Activated naive CD4-positive, alpha-beta T cell treated with anti-CD3 and anti-CD28 coated beads, Interleukin-2, amount 50 U/mL, for 72 hours (primary cell): ENCODE data around the gene CDK8. TPM values are rescaled to one million over a fixed set of nuclear protein-coding genes. Genes with fewer than 3 reads are reported as not detected.

ENCODE experiments used
- ATAC-seq, 2 donors: fragments of 150-1000 bp; cut with Tn5 transposase; 2 replicates each; pipeline ENCODE4 v1.10.0; 2021; ENCODE audit warnings: mild to moderate bottlenecking in 2 of 2, moderate library complexity in 2 of 2
- DNase-seq, 2 donors: peaks; one replicate each; pipeline ENCODE4 v3.0.0; 2021 to 2022; ENCODE audit warnings: low spot score in 2 of 2
- H3K27ac Mint-ChIP-seq, 2 donors: one replicate each; pipeline ENCODE4 v1.8.0; 2022; ENCODE audit warnings: mild to moderate bottlenecking in 2 of 2, mixed read lengths in 2 of 2
- H3K36me3 Mint-ChIP-seq, 2 donors: one replicate each; pipeline ENCODE4 v1.8.0; 2022; ENCODE audit warnings: mixed read lengths in 2 of 2
- H3K9me3 Mint-ChIP-seq, 2 donors: one replicate each; pipeline ENCODE4 v1.8.0; 2022; ENCODE audit warnings: mixed read lengths in 2 of 2
- total RNA-seq, 2 donors: library from RNA; stranded (reverse); gene quantifications; one replicate each; pipeline ENCODE4 v1.2.3, GENCODE V29; 2022

Gene CDK8
- total RNA-seq, 2 donors from 2014 or later, result 16.5 to 16.9 TPM

DNA sequence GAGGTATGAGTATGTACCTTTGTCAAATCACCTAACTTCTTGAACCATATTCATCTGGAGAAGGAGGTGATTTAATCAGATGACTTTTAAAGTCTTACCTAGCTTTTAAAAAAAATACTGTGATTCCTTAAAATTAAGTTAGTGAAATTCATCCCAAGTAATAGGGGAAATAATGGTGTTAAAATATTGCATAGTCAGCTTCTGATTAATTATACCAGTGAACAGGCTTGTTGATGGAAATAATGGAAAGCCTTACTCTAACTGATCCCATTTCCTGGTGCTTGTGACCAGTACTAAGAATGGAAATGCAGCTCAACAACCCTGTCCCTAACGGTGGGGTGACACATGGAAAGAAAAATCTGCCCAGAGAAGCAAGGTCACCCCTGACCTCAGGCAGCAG lies 130.7 kb downstream of the CDK8 start:
- H3K27ac Mint-ChIP-seq, result no peak overlapping the region
- peaks cover 0 to 13% of the 10 kb centered on the region in 2 donors for H3K36me3 Mint-ChIP-seq
- ATAC-seq, result no peak
- no peak for DNase-seq
- no peaks in the 10 kb centered on the region for H3K9me3 Mint-ChIP-seq

DNA sequence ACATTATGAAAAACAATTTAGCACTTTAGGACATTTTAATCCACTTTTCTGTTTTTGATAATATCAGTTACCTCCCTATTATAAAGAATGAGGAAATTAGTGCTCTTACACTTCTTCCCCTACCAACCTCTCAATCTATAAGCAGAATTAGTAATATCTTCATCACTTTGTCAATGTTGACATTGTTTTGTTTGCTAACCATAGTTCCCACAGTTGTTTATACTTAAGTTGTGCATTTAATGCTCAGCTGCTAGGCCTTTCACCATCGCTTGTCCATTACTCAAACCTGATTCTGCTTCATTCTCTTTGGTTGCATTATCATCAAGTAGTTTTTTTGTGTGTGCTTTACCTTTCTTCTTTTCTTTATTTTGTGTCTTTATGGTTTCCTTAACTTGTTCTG lies 132.1 kb downstream of the CDK8 start:
- no peak overlapping the region for H3K27ac Mint-ChIP-seq
- H3K9me3 Mint-ChIP-seq, result no peaks in the 10 kb centered on the region
- peaks cover 0 to 13% of the 10 kb centered on the region in 2 donors for H3K36me3 Mint-ChIP-seq
- DNase-seq (no peak), ATAC-seq (no peak)

DNA sequence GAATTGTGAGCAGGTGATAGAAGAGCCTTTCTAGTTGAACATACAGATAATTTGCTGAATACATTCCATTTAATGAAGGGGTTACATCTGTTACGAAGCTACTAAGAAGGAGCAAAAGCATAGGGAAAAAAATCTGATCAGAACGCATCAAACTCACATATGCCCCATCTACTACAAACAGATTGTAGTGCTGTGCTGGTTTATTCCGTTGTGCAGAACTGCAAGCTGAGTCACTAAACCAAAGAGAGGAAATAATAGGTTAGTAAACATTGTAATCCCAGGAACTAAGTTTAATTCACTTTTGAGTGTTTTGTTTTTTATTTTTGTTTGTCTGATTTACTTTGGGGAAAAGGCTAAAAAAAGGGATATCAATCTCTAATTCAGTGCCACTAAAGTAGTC lies 136.3 kb downstream of the CDK8 start:
- ATAC-seq, result no peak
- Mint-ChIP-seq H3K9me3 (no peaks in the 10 kb centered on the region), H3K27ac (peak overlapping the region in 1 of 2 donors; percentile 42)

DNA sequence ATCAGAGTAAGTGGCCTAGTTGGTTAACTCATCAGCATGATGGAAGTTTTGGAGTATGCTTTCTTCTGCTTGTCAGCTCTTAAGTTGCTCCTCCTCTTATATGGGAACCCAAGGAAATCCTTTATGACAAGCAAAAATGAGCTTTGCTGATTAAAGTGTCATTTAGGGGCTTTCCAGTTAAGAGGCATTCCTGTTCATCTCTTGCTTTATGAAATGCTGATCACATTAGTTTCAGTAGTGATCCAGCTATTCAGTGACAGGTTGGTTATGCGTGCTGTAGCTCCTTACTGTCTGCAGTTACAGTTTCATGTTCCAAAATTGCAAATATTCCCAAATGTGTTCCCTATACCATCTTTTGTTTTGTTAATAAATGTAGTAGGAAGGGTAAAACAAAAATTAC lies 146.6 kb downstream of the CDK8 start:
- Mint-ChIP-seq H3K9me3 (no peaks in the 10 kb centered on the region), H3K36me3 (no peaks in the 10 kb centered on the region), H3K27ac (no peak overlapping the region)
- DNase-seq (no peak), ATAC-seq (no peak)

More for the DNA sequence above, 136.3 kb downstream of the CDK8 start:
- DNase-seq, result no peak
- peaks cover 0 to 18% of the 10 kb centered on the region in 2 donors for H3K36me3 Mint-ChIP-seq

DNA sequence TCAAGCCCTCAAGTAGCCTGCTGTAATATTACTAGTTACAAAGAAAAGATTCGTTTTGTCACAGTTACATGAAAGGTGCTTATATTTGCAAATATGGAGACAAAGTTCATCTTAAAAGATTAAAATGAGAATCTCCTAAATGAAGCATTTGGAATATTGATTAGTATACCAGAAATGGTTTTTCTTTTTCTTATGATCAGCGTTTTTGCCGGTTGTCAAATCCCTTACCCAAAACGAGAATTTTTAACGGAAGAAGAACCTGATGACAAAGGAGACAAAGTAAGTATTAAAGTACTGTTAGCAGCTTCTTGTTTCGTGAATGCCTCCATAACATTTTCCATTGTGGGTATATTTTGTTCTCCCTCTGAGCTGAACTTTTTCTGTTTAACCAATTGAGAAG lies 147.1 kb downstream of the CDK8 start:
- Mint-ChIP-seq H3K9me3 (no peaks in the 10 kb centered on the region), H3K36me3 (no peaks in the 10 kb centered on the region), H3K27ac (no peak overlapping the region)
- DNase-seq, result no peak
- ATAC-seq, result no peak

DNA sequence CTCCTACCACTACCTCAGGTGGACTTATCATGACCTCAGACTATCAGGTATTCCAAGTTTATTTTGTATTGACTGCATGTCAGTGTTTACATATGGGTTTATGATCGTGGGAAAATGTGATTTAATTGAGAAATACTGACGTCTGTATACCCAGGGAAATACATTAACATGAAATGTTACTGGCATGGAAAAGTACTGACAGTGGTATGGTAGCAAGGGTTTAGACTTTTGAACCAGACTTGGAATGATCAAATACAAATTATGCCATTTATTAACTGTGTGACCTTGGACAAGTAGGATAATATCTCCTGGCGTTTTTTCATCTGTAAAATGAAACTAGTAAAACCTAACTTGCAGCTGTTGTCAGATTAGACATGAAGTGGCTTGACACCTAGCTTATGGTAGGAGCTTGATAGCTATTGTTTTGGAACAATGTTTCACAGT lies 147.7 kb downstream of the CDK8 start:
- H3K27ac Mint-ChIP-seq, result no peak overlapping the region
- DNase-seq, result no peak
- no peak for ATAC-seq
- no peaks in the 10 kb centered on the region for H3K36me3 Mint-ChIP-seq
- H3K9me3 Mint-ChIP-seq, result no peaks in the 10 kb centered on the region

DNA sequence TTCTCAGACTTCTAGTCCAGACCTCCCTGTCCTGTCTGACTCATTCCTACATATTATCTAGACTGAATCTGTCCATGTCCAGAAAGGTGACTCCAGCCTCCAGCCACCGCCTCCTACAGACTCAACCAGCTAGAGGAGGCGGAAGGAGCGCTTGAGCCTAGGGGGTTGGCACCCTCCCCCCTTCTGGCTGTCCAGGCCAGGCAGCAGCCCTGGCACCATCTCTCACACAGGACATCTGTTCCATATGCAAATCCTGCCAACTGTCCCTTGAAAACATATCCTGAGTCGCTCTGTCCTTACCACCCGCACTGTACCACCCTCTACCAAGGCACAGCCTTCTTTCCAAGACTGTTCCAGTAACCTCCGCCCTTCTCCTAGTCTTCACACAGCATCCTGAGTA lies 152.9 kb downstream of the CDK8 start:
- ATAC-seq, result no peak
- H3K9me3 Mint-ChIP-seq, result no peaks in the 10 kb centered on the region
- H3K36me3 Mint-ChIP-seq, result no peaks in the 10 kb centered on the region
- no peak for DNase-seq
- peak overlapping the region in 1 of 2 donors; percentile 80 for H3K27ac Mint-ChIP-seq

DNA sequence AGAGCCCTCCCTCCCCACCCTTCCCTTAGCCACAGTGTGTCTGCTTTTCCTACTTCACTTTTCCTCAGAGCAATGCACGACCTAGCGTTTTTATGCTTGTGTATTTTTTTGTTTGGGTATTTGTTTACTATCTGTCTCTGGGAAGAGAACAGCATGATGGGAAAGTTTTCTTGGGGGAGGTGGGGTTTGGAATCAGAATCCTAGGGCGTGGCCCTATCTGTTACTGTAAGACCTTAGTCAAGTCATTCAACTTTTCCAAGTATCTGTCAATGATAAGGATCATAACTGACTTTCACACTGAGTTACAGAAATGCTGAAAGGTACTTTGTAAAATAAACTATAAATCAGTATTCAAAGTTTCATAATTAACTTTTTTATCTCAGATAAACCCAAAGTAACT lies 157.3 kb downstream of the CDK8 start:
- Mint-ChIP-seq H3K36me3 (peaks cover 0 to 6% of the 10 kb centered on the region in 2 donors), H3K27ac (no peak overlapping the region), H3K9me3 (peaks cover 0 to 13% of the 10 kb centered on the region in 2 donors)
- ATAC-seq (no peak), DNase-seq (no peak)

DNA sequence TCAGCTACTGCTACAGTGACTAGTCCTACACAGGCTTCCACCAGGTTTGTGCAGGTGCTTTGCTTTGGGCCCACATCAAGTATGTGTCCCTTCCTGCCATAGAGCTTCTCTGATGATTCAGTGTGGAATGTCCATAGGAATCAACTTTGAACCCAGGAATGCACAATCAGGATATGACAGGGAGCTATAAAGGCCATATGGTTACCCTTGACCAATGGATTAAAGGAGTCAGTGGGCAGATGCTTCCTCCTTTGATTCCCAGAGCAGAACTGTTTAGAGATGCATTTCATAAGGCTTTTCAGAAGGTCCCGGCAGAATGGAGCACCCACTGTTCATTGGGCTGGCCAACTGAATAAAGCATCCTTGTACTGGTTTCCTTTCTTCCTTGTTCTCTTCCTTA lies 158.3 kb downstream of the CDK8 start:
- peaks cover 0 to 6% of the 10 kb centered on the region in 2 donors for H3K36me3 Mint-ChIP-seq
- DNase-seq (no peak), ATAC-seq (no peak)
- no peak overlapping the region for H3K27ac Mint-ChIP-seq
- peaks cover 0 to 13% of the 10 kb centered on the region in 2 donors for H3K9me3 Mint-ChIP-seq

DNA sequence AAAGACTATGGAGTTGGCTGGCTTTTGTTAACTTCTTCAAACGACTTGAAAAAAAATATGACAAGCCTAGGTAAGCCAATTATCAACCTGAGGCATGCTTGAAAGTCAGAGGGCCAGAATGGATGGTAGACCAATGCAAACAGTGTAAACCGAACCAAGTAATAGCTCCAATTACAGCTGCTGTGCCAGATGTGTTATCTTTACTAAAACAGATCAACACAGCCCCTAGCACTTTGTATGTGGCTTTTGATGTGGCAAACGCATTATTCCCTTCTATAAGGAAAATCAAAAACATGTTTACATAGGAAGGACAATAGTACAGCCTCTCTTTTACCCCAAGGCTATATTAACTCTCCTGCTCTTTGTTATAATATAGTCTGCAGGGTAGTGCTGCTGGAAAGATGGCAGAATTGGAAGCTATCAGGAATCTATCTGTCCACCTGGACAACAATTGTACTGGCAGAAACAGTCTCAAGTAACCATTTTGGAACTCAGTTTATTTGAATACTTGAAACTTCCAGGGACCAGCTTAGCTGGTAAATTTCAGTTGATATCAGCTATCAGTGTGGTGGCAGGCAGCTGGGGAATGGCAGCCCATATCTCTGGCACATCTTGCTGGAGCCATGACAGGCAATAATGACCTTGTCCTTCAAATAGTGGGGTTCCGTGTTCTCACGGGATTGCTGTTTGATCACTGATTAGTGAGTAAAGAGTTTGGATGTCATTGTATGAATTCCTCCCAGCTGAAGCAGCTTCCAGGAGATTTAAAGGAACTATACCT lies 159.2 kb downstream of the CDK8 start:
- no peak for DNase-seq

DNA sequence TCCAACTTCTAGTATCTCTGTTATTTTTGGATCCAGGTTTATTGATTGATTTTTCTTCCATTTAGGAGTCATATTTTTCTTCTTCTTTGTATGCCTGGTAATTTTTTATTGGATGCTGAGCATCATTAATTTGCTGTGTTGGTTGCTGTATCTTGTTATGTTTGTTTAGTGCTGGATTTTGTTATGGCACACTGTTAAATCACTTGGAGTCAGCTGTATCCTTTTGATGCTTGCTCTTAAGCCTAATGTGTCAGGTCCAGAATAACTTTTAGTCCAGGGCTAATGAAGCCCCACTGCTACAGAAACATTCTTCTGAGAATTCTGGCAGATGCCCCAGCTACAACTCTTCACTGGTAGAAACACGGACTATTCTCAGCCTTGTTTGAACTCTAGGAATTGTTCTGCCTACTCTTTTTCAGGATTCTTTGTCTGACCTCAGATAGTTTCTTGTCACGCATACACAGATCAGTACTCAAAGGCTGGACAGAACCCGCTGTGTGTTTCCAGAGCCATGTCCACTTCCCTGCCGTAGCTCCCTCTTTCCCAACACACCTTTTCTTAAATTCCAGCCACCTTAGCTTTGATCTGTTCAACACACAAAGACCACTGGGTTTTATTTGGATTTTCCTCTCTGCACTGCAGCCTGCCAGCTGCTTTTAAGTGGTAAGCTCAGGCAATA lies 166.5 kb downstream of the CDK8 start:
- H3K9me3 Mint-ChIP-seq, result no peaks in the 10 kb centered on the region
- H3K27ac Mint-ChIP-seq, result no peak overlapping the region
- ATAC-seq, result no peak
- no peaks in the 10 kb centered on the region for H3K36me3 Mint-ChIP-seq
- no peak for DNase-seq

More for the DNA sequence above, 159.2 kb downstream of the CDK8 start:
- Mint-ChIP-seq H3K36me3 (peaks cover 0 to 6% of the 10 kb centered on the region in 2 donors), H3K9me3 (peaks cover 0 to 13% of the 10 kb centered on the region in 2 donors), H3K27ac (no peak overlapping the region)
- ATAC-seq, result no peak

DNA sequence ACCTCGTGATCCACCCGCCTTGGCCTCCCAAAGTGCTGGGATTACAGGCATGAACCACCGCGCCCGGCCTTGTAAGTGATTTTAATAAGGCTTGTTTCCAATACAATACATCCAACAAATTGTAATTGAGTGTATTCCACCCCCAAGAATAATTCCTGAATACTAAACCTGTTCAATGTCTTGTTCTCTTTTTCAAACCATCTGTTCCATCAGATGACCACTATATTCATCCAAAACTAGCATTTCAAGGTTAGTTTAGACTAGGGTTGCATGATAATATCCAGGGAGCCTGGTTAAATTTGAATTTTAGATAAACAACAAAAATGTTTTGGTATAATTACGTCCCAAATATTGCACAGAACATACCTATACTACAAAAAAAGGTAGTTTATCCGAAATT lies 168.1 kb downstream of the CDK8 start:
- no peaks in the 10 kb centered on the region for H3K9me3 Mint-ChIP-seq
- ATAC-seq (no peak), DNase-seq (no peak)
- H3K36me3 Mint-ChIP-seq, result no peaks in the 10 kb centered on the region
- no peak overlapping the region for H3K27ac Mint-ChIP-seq

DNA sequence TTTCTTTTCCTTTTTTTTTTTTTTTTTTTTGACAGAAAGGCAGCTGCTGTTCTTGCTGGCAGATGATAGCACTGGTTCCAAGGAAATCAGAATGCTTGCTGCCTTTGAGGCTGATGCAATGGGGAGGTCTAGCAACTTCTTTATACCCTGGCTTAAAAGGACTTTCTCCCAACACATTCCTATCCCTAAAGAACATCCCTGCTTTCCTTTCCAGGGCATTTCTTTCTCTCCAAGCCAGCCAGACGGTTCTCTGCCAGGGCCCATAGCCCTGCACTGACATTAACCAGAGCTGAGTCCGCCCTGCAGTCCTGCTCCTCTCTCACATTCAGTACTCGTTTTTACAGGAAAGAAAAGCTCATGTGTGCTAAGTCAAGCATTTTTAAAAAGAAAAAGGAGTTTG lies 169.7 kb downstream of the CDK8 start:
- Mint-ChIP-seq H3K27ac (no peak overlapping the region), H3K36me3 (no peaks in the 10 kb centered on the region), H3K9me3 (no peaks in the 10 kb centered on the region)
- no peak for DNase-seq
- no peak for ATAC-seq

DNA sequence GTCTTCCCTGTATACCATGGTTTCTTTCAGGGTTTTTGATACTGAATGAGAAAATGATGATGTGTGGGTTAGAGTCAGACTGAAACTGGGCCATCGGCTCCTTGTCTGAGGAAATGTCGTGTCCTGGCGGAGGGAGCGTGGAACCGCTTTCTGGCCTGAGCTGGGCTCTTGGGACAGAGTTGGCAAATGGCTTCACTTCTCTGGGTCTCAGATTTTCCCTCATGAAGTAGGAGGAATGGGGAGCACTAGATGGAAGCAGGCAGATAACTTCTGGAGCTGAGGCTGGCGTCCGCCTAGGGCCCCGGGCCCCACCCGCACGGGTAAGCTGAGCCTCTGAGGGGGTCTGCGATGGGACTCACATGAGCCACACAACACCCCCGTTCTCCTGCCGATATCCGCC lies 170.3 kb downstream of the CDK8 start:
- Mint-ChIP-seq H3K36me3 (no peaks in the 10 kb centered on the region), H3K9me3 (no peaks in the 10 kb centered on the region), H3K27ac (no peak overlapping the region)
- ATAC-seq (no peak), DNase-seq (no peak)

DNA sequence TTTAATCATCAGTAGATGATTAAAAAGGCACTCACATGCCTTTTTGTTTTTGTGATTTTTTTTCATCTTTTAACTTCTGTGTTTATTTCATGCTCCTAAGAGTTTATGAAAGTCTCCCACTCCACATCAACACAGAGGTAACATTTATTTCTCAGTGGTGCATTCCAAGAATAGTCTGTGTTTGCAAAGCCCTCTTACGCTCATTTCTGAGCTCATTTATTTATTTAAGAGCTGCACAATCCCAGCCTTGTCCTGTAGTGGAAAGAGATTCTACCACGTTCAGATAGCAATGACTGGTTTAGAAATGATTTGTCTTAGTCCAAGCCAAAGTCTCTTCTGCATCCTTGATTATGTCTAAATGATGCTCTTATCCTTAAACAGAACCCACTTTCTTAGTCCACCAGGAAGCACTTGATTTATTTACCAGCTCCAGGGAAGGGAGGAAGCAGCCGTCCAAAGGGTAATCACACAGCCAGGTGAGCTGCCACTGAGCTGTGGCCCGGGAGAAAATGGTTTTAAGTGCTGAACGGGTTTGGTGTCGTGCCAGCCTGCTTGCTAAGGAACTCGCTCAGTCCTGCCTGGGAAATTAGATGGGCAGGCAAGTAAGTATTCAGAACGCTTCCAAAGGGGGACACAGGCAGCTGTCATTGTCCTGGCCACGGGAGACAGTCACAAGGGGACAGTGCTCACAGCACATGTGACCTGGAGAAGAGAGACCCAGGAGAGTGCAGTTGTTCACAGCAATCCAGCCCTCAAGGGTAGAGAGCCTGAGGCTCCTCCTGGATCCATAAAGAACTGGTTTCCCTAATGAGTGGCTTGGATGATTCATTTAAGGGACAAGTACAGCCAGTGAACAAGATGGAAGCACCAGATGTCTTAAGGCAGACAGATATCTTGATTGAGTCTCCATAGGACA lies 171.8 kb downstream of the CDK8 start:
- Mint-ChIP-seq H3K27ac (peak overlapping the region in 1 of 2 donors; percentile 22), H3K9me3 (no peaks in the 10 kb centered on the region), H3K36me3 (no peaks in the 10 kb centered on the region)
- ATAC-seq (no peak), DNase-seq (no peak)

DNA sequence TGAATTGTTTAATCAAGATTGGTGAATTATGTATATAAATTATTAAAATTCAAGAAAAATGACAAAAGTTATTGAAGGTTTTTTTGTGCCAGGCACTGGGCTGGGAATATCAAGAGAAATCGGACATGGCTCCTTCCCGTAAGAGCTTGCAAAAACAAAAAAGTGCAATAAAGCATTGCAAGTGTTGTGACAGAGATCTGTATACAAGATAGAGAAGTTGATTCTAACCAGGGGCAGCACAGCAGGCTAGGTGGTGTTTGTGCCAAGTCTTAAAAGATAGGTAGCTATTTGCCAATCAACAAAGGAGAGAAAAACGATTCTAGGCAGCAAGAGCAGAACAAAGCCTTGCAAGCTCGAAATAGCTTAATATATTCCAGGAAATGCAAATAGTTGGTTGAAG lies 179.8 kb downstream of the CDK8 start:
- ATAC-seq, result no peak
- Mint-ChIP-seq H3K36me3 (peaks cover 10 to 20% of the 10 kb centered on the region in 2 donors), H3K27ac (no peak overlapping the region), H3K9me3 (peaks cover 21 to 22% of the 10 kb centered on the region in 2 donors)
- no peak for DNase-seq

DNA sequence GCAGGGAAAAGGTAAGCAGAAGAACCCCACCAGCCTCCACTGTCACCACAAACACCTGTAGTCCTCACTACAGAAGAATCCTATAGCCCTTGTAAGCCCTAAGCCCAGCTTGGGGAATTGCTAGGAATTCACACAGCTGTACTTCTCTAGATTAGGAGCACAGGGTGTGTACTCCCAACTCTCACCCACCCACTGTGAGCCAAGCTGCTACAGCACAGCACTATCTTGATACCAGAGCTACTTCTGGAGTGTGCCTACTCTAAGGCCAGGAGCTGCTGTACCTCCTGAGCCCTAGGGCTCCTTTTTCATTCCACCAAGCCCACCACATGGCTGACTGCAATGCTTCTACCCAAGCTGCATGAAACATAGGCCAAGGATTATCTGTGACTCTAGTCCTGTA lies 181.2 kb downstream of the CDK8 start:
- Mint-ChIP-seq H3K9me3 (peaks cover 21 to 22% of the 10 kb centered on the region in 2 donors), H3K36me3 (peaks cover 10 to 20% of the 10 kb centered on the region in 2 donors), H3K27ac (no peak overlapping the region)
- DNase-seq (no peak), ATAC-seq (no peak)
